ENCODE results near the gene GPR62. TPM values are rescaled to one million over a fixed set of nuclear protein-coding genes. Genes with fewer than 3 reads are reported as not detected.
A peak's percentile ranks its signal among the peaks of the same experiment; 100 is the strongest.

Gene GPR62
- total RNA-seq, 1 experiment from 2014 or later, result 0.02 TPM

GRCh38 chr3:51955893-51956770 is 951 bp downstream of the GPR62 start:
- DNase-seq (ENCODE audit: low read depth), result peak; percentile 62

GRCh38 chr3:51957520-51958205 is 2.5 kb downstream of the GPR62 start:
- DNase-seq (ENCODE audit: low read depth), result no peak

GRCh38 chr3:51958603-51959521 is 3.7 kb downstream of the GPR62 start:
- DNase-seq (ENCODE audit: low read depth), result no peak

- DNase-seq (ENCODE audit: low read depth), result no peak
These were observed 4.5 kb downstream of the GPR62 start for GRCh38 chr3:51959651-51960050.

GRCh38 chr3:51960386-51960785 is 5.2 kb downstream of the GPR62 start:
- no peak for DNase-seq (ENCODE audit: low read depth)

- no peak for DNase-seq (ENCODE audit: low read depth)
These were observed 5.8 kb downstream of the GPR62 start for GRCh38 chr3:51961011-51961410.

GRCh38 chr3:51961602-51962569 is 6.7 kb downstream of the GPR62 start:
- no peak for DNase-seq (ENCODE audit: low read depth)

- no peak for DNase-seq (ENCODE audit: low read depth)
These were observed 7.8 kb downstream of the GPR62 start for GRCh38 chr3:51962854-51963530.

- no peak for DNase-seq (ENCODE audit: low read depth)
These were observed 8.8 kb downstream of the GPR62 start for GRCh38 chr3:51963951-51964451.

GRCh38 chr3:51964521-51964920 is 9.3 kb downstream of the GPR62 start:
- DNase-seq (ENCODE audit: low read depth), result no peak

- DNase-seq (ENCODE audit: low read depth), result no peak
These were observed 10.8 kb downstream of the GPR62 start for GRCh38 chr3:51966016-51966415.

- DNase-seq (ENCODE audit: low read depth), result no peak
These were observed 11.3 kb downstream of the GPR62 start for GRCh38 chr3:51966486-51966885.

- DNase-seq (ENCODE audit: low read depth), result no peak
These were observed 11.8 kb downstream of the GPR62 start for GRCh38 chr3:51966922-51967383.

- DNase-seq (ENCODE audit: low read depth), result peak; percentile 53
These were observed 12.4 kb downstream of the GPR62 start, which contains the start of gene PCBP4 for GRCh38 chr3:51967384-51968169. TSS of gene PCBP4 (minus strand) at chr3:51967454. CDS start at chr3:51961240, 6,214 bp downstream.

- no peak for DNase-seq (ENCODE audit: low read depth)
These were observed 13.1 kb downstream of the GPR62 start for GRCh38 chr3:51968170-51968775.

- no peak for DNase-seq (ENCODE audit: low read depth)
These were observed 13.9 kb downstream of the GPR62 start for GRCh38 chr3:51968883-51969678.

GRCh38 chr3:51969841-51970240 is 14.7 kb downstream of the GPR62 start:
- DNase-seq (ENCODE audit: low read depth), result no peak

Data from M059J (cell line).